Epidermal melanocyte (primary cell): ENCODE measurements around the gene MTNR1B.

Experiments used
- DNase-seq: peaks from one replicate; pipeline ENCODE4 v3.0.0; 2011; ENCODE audit warnings: low spot score; ENCODE audit not compliant: insufficient read length

MTNR1B gene

DNA sequence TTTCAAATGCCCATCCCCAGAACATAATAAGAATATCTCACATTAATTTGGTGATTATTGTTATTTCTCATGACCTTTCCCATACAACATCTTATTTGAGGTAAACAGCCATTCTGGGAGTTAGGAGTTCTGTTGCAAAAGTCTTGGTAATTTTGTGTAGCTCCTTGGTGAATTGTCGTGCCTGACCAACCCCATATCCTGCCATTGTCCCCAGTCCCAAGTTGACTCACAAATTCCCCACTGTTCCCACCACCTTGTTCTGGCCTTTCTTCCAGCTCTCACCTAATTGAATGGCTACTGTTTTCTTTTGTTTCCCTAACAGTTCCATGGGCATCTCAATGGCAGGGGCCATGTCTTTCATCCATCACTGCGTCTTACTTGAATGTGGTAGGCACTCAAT, 8.0 kb downstream of the MTNR1B start:
- no peak for DNase-seq

DNA sequence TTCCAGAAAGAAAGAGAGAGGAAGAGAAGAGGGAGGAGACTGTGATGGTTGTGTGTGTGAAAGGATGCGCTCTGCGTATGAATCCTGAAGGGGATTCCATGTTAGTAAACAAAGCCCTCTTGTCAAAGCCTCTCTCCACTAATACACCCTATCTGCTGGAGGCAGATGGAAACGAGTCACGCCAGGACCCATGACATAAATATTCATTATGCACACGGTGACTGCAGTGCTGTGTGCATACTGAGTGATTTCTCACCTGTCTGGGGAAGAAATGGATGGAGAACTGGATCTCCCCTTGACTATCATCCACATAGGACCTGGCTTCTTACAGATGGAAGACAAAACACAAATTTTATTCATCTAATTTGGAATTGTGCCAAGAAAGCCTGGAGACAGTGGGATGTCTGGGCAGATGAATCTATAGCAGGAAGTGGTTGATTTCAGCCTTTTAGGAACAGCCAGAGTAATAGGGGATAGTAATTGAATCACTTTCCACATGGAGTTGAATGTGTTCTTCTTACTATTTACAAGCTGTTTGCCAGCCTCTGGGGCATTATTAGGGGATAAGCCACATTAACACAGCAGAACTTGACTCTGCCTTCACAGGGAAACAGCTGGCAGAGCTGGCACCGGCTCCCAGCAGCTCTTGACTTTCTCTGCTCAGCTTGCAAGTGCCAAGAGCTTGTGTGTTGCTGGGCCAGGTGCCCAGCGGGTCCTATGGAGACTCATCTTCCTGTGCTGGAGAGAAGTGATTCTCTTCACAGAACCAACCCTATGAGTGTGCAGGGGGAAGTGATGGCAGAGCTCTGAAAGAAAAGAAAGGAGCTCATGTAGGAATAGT, 9.0 kb downstream of the MTNR1B start:
- DNase-seq = peak; percentile 67

DNA sequence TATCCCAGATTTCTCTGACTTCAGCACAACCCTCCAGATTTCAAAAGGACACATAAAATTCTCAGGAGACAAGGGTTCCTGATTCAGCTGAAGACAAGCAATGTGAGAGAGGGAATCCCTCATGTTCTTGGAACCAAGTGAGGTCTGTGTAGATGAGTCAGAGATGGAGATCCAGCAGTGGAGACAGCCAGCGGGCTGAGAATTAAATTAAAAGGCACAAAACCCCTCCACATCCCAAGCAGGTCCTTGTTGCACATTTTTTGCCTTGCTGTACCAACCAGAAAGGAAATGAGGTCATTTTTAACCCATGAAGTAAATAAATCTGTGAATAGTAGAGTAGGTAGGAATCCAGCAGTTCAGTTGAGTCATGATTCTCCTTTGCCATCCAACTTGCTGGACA, 9.7 kb downstream of the MTNR1B start:
- no peak for DNase-seq

DNA sequence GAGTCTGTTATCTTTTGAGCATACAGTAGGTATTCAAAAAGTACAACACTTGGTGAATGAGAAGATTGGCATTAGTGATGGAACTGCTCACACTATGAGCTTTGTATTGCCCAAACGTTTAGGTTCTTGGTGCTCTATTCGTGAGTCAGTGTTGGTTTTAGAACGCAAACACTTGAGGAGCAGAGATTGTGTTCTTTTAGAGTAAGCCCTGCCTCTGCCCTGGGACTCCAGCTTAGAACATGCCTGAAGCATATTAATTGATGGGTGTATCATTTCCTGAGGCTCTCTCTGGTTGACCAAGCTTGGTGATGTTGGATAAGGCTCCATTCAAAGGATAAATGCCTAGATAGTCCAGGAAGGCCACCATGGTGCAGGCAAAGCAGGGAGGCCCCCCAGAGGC, 10.9 kb downstream of the MTNR1B start:
- DNase-seq = no peak

DNA sequence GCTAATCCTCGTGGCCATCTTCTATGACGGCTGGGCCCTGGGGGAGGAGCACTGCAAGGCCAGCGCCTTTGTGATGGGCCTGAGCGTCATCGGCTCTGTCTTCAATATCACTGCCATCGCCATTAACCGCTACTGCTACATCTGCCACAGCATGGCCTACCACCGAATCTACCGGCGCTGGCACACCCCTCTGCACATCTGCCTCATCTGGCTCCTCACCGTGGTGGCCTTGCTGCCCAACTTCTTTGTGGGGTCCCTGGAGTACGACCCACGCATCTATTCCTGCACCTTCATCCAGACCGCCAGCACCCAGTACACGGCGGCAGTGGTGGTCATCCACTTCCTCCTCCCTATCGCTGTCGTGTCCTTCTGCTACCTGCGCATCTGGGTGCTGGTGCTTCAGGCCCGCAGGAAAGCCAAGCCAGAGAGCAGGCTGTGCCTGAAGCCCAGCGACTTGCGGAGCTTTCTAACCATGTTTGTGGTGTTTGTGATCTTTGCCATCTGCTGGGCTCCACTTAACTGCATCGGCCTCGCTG, 12.1 kb downstream of the MTNR1B start:
- DNase-seq = no peak

DNA sequence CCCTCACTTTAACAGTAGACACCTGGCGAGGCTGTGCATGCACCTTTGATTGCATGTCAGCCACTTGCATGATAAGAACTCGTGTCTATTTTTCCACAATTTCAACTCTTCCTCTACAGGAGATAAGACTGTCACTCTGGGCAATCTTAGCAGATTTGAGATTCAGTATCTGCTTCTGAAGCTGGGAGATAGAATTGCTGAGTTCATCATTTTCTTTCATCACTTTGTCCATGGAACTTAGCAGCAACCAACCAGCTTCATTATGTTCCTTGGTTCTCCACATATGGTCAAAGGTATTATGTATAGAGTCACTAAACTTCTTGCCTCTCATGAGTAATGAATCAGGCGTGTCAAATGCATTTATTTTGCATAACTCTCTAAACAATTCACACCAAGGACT, 17.1 kb downstream of the MTNR1B start:
- DNase-seq = no peak

DNA sequence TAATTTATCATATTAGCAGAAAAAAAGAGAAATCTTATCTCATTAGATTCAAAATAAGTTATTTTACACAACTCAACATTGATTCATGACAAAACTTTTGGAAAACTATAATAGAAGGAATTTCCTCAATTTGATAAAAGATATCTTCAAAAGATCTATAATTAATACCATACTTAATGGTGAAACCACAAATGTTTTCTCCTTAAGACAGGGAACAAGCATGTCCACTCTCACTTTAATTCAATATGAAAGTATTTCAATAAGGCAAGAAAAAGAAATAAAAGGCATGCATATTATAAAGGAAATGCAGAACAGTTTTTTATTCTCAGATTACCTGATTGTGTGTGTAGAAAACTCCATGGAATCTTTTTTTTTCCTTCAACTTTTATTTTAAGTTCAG, 23.6 kb downstream of the MTNR1B start:
- DNase-seq = no peak

DNA sequence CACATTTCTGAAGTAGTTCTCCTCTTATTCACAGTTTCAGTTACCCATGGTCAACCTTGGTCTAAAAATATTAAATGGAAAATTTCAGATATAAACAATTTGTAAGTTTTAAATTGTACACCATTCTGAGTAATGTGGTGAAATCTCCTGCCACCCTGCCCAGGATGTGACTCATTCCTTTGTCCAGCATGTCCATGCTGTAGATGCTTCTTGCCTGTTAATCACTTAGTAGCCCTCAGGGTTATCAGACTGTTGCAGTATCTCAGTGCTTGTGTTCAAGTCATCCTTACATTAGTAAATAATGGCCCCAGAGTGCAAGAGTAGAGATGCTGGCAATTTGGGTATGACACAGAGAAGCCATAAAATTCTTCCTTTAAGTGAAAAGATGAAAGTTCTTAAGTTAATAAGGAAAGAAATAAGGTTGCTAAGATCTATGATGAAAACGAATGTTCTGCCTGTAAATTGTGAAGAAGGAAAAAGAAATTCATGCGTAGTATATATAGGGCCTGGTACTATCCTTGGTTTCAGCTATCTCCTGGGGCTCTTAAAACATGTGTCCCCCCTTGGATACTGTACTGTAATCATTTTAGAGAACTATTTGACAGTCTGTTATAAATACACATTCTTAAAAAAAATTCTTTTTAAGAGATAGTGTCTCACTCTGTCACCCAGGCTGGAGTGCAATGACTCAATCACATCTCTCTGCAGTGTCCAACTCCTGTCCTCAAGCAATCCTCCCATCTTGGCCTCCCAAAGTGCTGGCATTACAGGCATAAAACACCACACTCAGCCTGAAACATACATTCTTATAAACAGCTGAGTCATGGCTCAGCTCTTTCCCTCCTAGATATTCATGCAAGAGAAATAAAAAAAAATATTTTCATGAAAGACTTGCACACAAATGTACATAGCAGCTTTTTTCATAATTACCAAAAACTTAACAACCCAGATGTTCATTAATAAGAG, 31.3 kb downstream of the MTNR1B start:
- DNase-seq = no peak

DNA sequence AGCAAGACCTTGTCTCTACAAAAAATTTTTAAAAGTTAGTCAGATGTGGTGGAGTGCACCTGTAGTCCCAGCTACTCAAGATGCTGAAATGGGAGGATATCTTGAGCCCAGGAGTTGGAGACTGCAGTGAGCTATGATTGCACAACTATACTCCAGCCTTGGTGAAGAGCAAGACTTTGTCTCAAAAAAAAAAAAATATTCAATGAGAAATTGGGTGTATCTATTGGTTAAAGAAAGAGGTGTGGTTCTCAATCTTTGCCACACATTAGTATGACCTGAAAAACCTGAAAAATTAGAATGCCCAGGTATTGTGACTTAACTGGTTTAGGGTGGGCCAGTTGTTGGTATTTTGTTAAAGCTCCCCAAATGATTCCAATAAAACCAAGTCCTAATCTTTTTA, 32.4 kb downstream of the MTNR1B start:
- no peak for DNase-seq

DNA sequence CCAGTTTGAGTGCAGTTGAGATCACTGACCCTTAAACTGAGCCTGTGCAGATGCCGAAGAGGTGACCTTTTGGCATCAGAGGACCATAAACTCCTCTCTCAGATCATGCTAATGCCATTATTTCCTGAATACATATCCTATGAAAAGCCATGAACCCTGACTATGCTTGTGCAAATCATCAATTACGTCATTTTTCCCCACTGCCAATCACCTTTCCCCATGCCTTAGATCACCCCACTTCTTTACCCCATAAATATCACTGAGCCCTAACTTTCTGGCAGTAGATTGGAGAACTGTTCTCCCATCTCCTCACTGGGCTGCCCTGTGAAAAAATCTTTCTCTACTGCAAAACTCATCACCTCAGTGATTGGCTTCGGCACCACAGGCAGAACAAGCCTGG, 32.9 kb downstream of the MTNR1B start:
- no peak for DNase-seq

DNA sequence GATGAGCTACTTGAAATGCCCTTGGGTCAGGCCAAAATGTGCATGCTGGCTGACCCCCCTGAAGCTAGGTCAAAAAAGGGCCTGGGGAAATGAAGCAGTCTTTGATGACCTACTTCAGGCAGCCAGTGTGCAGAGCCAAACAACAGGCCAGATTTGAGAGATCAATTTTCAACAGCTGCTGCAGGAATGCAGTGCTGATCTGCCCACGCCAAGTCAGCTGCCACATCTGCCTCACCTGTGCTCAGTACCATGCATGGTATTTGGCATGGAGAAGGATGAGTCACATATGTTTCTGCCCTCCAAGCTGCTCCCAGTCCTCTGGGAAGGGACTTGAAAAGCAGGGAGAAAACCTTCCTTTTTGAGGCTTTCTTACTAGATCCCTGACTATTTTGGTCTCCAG, 35.8 kb downstream of the MTNR1B start:
- no peak for DNase-seq

DNA sequence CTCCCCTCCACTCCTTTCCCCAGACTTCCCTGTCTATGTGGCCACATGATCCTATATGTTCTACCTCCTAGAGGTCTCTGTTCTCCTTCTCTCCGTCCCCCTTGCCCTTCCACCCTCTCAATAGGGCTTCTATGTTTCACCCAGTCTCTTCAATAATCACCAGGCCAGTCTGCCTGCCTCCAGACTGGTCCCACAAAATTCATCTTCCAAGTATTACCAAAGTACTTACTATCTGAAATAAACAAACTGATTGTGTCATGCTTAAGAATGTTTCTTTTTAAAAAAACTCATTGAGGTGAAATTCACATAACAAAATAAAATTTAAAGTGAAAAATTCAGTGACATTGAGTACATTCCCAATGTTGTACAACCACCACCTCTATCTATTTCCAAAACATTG, 44.2 kb downstream of the MTNR1B start:
- DNase-seq = no peak

DNA sequence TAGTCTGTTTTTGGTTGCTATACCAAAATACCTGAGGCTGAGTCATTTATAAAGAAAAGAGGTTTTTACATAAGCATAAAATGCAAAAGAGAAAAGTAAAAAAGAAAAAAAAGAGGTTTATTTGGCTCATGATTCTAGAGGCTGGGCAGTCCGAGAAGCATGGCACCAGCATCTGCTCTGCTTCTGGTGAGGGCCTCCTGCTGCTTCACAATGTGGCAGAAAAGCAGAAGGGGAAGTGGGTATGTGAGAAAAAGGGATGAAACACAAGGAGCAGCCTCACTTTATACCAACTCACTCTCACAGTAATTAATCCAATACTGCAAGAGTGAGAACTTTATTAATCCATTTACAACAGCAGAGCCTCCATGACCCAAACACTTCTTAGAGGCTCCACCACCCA, 47.1 kb downstream of the MTNR1B start:
- no peak for DNase-seq

DNA sequence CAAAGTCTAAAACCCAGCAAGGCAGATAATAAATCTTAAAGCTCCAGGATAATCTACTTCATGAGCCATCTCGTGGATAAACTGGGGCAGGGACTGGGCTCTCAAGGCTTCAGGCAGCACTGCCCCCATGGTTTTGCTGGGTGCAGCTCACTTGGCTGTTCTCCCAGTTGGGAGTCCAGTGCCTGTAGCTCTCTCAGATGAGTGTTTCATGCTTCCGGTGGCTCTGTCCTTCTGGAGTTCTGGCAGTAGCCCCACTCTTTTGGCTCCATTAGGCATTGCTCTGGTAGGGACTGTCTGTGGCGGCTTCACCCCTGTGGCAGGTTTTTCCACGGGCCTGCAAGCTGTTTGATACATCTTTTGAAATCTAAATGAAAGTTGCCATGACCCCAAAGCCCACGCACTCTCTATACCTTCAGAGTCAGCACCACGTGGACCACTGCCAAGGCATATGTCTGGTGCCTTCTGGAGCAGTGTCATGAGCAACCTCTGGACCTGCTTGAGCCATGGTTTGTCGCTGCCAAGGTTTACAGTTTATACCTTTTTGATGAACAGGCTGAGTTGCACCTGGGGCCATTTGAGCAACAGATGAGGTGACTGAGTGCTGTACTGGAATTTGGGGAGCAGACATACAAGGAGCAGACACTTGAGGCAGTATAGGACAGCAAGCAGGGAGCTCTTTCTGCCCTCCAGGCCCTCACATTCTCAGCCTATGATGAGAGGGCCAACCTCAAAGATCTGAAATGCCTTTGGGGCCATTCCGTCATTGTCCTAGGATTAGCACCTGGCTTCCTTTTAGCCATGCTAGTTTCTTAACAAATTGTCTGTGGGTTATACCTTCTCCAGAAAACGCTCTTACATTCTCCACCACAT, 48.6 kb downstream of the MTNR1B start:
- DNase-seq = no peak

DNA sequence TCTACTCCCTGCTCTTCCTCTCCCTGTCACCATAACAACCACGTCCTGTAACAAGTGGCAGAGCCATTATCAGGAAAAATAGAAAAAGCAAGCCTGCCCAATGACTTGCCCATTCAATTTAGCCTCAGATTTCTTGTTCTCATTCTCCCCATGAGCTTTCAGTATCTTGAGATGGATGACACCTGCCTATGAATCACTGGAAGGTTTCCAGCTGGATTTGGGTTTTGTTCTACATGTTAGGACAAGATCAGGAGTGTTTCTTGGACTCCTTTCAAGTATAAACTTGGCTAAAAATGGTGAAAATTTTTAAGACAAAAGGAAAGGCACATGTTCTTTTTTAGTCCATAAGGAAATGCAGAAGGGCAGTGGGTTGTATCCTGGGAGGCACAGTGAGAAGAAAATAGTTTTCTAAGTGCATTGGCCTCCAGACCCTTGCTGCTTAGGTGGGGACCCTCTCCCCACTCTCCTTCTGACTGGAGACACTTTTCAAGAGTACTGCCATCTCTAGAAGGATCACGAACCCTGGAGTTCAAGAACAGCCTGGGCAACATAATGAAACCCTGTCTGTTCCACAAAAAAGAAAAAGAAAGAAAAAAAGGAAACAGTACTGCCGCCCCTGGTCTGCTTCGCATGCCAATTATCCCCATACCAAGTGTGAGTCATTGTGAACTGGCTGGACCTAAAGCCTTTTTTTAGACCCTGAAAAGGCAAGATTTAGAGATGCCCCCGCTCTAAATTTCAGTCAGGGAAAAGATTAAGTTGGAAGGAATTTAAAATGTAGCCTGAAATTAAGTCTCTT, 51.0 kb downstream of the MTNR1B start:
- DNase-seq = no peak

DNA sequence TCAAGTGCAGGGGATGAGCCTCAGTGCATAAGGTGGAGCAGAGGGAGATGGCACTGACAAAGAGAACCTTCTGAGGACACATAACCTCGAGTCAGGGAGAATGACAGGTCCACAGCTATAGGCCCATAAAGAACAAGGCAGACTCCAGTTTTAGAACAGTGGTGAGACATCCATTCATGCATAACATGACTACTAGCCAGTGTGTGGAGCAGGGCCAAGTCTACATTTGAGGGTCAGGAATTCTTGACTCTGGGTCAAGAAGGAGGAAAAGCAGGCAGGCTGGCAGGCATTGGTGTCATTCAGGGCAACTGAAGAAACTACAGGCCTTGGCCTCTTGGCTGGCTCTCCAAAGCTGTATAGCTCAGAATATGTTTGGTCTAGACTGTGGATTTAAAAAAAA, 54.9 kb downstream of the MTNR1B start:
- DNase-seq = no peak

DNA sequence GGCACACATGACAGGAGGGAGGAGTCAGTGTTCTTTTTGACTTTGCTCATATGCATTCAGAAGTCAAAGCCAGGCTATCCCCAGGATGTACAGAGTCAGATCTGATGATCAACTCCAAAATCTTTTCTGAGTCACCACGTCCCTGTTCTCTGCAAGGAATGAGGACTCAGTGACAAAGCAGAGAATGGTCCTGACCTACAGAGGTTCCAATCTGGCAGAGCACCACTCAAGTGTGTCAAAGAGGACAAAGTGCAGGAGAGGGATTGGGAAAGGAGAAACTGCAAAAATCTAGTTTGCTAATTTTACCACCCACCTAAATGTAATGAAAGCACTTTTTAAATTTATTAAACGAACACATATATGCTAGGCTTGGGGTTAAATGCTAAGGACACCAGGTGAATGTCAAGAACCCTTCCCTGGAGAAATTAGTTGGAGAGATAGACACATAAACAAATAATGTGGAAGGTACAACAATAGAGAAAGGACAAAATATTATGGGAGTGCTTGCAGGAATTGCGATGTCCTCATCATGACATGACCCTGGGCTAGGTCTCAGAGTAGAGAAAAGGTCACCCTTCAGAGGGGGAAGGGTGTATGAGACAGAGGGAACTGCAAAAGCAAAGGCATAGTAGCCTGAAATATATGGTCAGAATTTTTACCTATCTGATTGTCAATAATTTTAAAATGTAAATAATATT, 56.3 kb downstream of the MTNR1B start:
- DNase-seq = no peak

DNA sequence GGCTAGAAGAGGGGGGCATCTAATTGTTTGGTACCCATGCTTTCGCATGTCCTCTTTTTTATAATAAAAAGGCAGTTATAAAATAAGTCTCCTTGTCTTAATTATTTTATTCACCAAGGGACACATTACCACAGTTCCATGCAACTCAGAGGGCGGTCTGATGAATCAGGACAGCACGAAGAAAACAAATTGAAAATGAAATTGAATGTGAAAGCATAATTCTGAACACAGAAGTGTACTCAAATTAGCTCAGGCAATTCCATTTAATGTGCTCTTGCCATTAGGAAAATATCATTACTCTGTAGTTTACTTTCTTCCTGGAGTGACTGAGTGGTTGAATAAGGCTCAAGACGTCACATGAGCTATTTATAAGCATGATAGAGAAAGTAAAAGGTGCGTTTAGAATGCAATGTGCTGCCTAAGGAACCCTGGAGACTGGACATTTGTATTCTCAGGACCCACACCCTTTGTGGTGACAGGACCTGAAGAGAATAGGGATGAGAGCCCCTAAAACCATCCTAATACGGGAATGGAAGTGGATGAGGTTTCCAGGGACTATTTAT, 59.6 kb downstream of the MTNR1B start:
- DNase-seq = no peak

DNA sequence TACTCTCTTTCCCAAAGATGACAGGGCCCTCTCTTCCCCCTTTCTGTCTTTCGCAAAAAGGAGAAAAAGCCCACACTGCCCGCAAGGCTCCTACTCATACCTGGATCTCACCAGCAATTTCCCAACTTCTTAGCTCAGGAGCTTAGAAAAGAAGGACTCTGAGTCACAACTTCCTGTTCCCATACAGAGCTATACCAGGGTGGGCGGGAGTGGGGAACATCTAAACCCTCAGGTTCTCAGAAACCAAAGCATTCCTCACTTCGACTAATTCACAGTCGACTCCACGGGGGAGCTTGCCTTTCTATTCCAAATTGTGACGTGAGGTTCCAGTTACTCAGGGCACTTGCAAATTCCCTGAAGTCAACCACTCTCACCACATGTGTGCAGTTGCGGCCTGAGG, 61.9 kb downstream of the MTNR1B start:
- DNase-seq = no peak
